GM12878 (cell line): ENCODE measurements around the gene ZNF75A. TPM values are rescaled to one million over a fixed set of nuclear protein-coding genes. Genes with fewer than 3 reads are reported as not detected.

Experiments
- ATAC-seq: fragments of 200-7000 bp; cut with Tn5 transposase; 3 replicates; pipeline ENCODE4 v1.9.1; 2020; ENCODE audit warnings: mild to moderate bottlenecking, moderate library complexity
- BruUV-seq: library from RNA; stranded (reverse); fragments of 400-500 nt; replicated peaks from 2 replicates; lab custom pipeline; 2021; lab: Mats Ljungman, UMichigan
- CTCF ChIA-PET: fragments of 300-600 bp; sonication (Branson Sonifier 250); formaldehyde crosslinking; extraction: SDS; loops from one replicate; lab custom pipeline; 2021; ENCODE audit warnings: inconsistent platforms; lab: Yijun Ruan, JAX
- POLR2A ChIA-PET: fragments of 350-600 bp; formaldehyde crosslinking; extraction: SDS; loops from one replicate; lab custom pipeline; 2021; ENCODE audit warnings: inconsistent platforms; lab: Charles Lee
- RAD21 ChIA-PET: fragments of 300-600 bp; sonication (Branson Sonifier 250); formaldehyde crosslinking; loops from one replicate; lab custom pipeline; 2023; ENCODE audit warnings: antibody characterized with exemption; ENCODE audit not compliant: unreplicated experiment; lab: Charles Lee
- SMC1A ChIA-PET: fragments of 300-600 bp; sonication (Branson Sonifier 250); formaldehyde crosslinking; loops from one replicate; lab custom pipeline; 2023; ENCODE audit not compliant: unreplicated experiment, uncharacterized antibody; lab: Charles Lee
- DNase-seq: peaks from one replicate; pipeline ENCODE4 v3.0.0-alpha.2; 2011; ENCODE audit warnings: low read depth, low spot score
- FAIRE-seq: peaks from 3 replicates; lab custom pipeline; 2011; peaks lifted over from hg19 to GRCh38; lab: Jason Lieb, UNC
- H2AFZ ChIP-seq: 2 replicates; pipeline ENCODE4 v1.6.0; 2011; ENCODE audit warnings: low read depth, low read length, control low read depth; ENCODE audit not compliant: control insufficient read depth
- H3K27ac ChIP-seq: 2 replicates; pipeline ENCODE4 v1.5.1; 2011; ENCODE audit warnings: control low read depth; ENCODE audit not compliant: control insufficient read depth, insufficient read depth
- H3K27me3 ChIP-seq, 2 experiments: replicated peaks in 1 of 2; 2 replicates each; pipeline versions ENCODE4 v1.6.0 to v1.6.1; 2011; ENCODE audit warnings: low read length in 1 of 2; ENCODE audit not compliant: control insufficient read depth in 2 of 2, insufficient read depth in 2 of 2
- H3K36me3 ChIP-seq, 2 experiments: 2 replicates each; pipeline ENCODE4 v1.5.1; 2011; ENCODE audit warnings: low read length in 1 of 2; ENCODE audit not compliant: control insufficient read depth in 2 of 2, insufficient read depth in 2 of 2
- H3K4me1 ChIP-seq: 2 replicates; pipeline ENCODE4 v1.6.1; 2011; ENCODE audit warnings: mild to moderate bottlenecking, low read length, moderate library complexity, mixed read lengths; ENCODE audit not compliant: control insufficient read depth, insufficient read depth
- H3K4me2 ChIP-seq: 2 replicates; pipeline ENCODE4 v1.6.0; 2011; ENCODE audit warnings: control low read depth; ENCODE audit not compliant: control insufficient read depth, insufficient read depth
- H3K4me3 ChIP-seq: fragments of 200-600 bp; sonication (generic); 2 replicates; pipeline ENCODE4 v1.5.1; 2016
- H3K79me2 ChIP-seq: 2 replicates; pipeline ENCODE4 v1.6.0; 2011; ENCODE audit warnings: low read length; ENCODE audit not compliant: control insufficient read depth, insufficient read depth
- H3K9ac ChIP-seq: 2 replicates; pipeline ENCODE4 v1.8.0; 2011; ENCODE audit warnings: low read length, control low read depth, mixed read lengths; ENCODE audit not compliant: control insufficient read depth, insufficient read depth
- H3K9me3 ChIP-seq: replicated peaks from 3 replicates; pipeline ENCODE4 v1.5.1; 2011; ENCODE audit warnings: mild to moderate bottlenecking, low read length; ENCODE audit not compliant: control insufficient read depth, insufficient read depth
- H4K20me1 ChIP-seq: 2 replicates; pipeline ENCODE4 v1.6.0; 2011; ENCODE audit not compliant: control insufficient read depth, insufficient read depth
- ATF7 ChIP-seq: fragments of 450-650 bp; IDR thresholded peaks from 2 replicates; pipeline ENCODE4 v1.6.1; 2016; ENCODE audit warnings: low read depth, mild to moderate bottlenecking
- CHD2 ChIP-seq: IDR thresholded peaks from 2 replicates; pipeline ENCODE4 v1.6.1; 2011; ENCODE audit warnings: low read depth, low read length, improper control_type of control experiment, borderline replicate concordance
- CREB1 ChIP-seq: IDR thresholded peaks from 2 replicates; pipeline ENCODE4 v1.6.1; 2012; ENCODE audit warnings: low read depth, mild to moderate bottlenecking, inconsistent platforms
- KAT2A ChIP-seq: conservative IDR thresholded peaks from 2 replicates; pipeline ENCODE4 v1.6.1; 2011; ENCODE audit warnings: low read depth, low read length; ENCODE audit not compliant: control insufficient read depth
- MEF2B ChIP-seq: fragments of 450-650 bp; IDR thresholded peaks from 2 replicates; pipeline ENCODE4 v1.6.1; 2018; ENCODE audit warnings: mild to moderate bottlenecking, moderate library complexity; ENCODE audit not compliant: partially characterized antibody, poor library complexity, severe bottlenecking
- MXI1 ChIP-seq: fragments of 150-350 bp; IDR thresholded peaks from 2 replicates; pipeline ENCODE4 v1.6.1; 2011; ENCODE audit warnings: low read depth, mild to moderate bottlenecking, inconsistent platforms, low read length, improper control_type of control experiment
- RAD21 ChIP-seq: IDR thresholded peaks from 2 replicates; pipeline ENCODE4 v1.6.1; 2011; ENCODE audit warnings: mild to moderate bottlenecking, low read depth, low read length, moderate library complexity; ENCODE audit not compliant: insufficient read depth
- SMARCA5 ChIP-seq: fragments of 450-650 bp; IDR thresholded peaks from 2 replicates; pipeline ENCODE4 v1.6.1; 2017; ENCODE audit warnings: mild to moderate bottlenecking
- SMC3 ChIP-seq: IDR thresholded peaks from 2 replicates; pipeline ENCODE4 v1.6.1; 2011; ENCODE audit warnings: low read length, improper control_type of control experiment, borderline replicate concordance
- SREBF2 ChIP-seq: IDR thresholded peaks from 2 replicates; pipeline ENCODE4 v1.6.1; 2012; ENCODE audit warnings: mild to moderate bottlenecking, low read length
- SUZ12 ChIP-seq: fragments of 200-600 bp; sonication (generic); IDR thresholded peaks from one replicate; pipeline ENCODE4 v1.6.1; 2018; ENCODE audit warnings: antibody characterized with exemption, mild to moderate bottlenecking; ENCODE audit not compliant: unreplicated experiment
- ZNF207 ChIP-seq: fragments of 450-650 bp; IDR thresholded peaks from 2 replicates; pipeline ENCODE4 v1.6.1; 2014; ENCODE audit warnings: antibody characterized with exemption, mild to moderate bottlenecking, borderline replicate concordance
- ZNF217 ChIP-seq: fragments of 450-650 bp; IDR thresholded peaks from 2 replicates; pipeline ENCODE4 v1.6.1; 2017; ENCODE audit warnings: antibody characterized with exemption, mild to moderate bottlenecking
- WGBS: methylation state at CpG from one replicate; pipeline ENCODE4 v1.1.6; 2016; ENCODE audit warnings: low lambda C conversion rate; ENCODE audit not compliant: insufficient replicate concordance, insufficient coverage; ENCODE audit errors: missing lambda C conversion rate; 5-methylcytosine and 5-hydroxymethylcytosine counted together
- in situ Hi-C: fragments of 300-500 bp; cut with MboI; formaldehyde crosslinking; loops from 9 replicates; pipeline ENCODE4 v1.14.3; 2018; ENCODE audit warnings: mixed read lengths
- intact Hi-C: fragments of 100-400 bp; cut with micrococcal nuclease; formaldehyde crosslinking; loops from one replicate; pipeline ENCODE4 v1.14.2; 2022; ENCODE audit not compliant: unreplicated experiment
- polyA plus RNA-seq, 11 experiments: library from polyadenylated mRNA; depleted of rRNA in 4 of 11; unstranded in 6 of 11; stranded (reverse) in 5 of 11; fragments of >200 nt; fragmentation: Nextera tagmentation in 4 of 11; fragmentation: Illumina TruSeq in 1 of 11; extraction: Ambion mirVana in 4 of 11; extraction: Trizol in 1 of 11; gene quantifications; 1 replicate in 1 of 11; 2 replicates in 10 of 11; pipeline versions ENCODE4 v1.2.1 to v1.2.3, GENCODE V29; 2011 to 2016; ENCODE audit warnings: inconsistent platforms in 2 of 11, missing spikeins in 2 of 11, low read depth in 1 of 11
- total RNA-seq, 4 experiments: library from RNA; depleted of rRNA in 3 of 4; stranded (reverse); fragments of >200 nt in 3 of 4; fragmentation: Illumina TruSeq in 1 of 4; extraction: Trizol in 1 of 4; gene quantifications; 2 replicates each; pipeline versions ENCODE4 v1.2.1 to v1.2.3, GENCODE V29; 2013 to 2021
- TF ChIP-seq, protein P1 (sequence below), 3 experiments: IDR thresholded peaks in 2 of 3; conservative IDR thresholded peaks in 1 of 3; 2 replicates each; pipeline ENCODE4 v1.5.1; 2011; ENCODE audit warnings: low read depth in 3 of 3, low read length in 3 of 3, mild to moderate bottlenecking in 3 of 3, control low read depth in 2 of 3, moderate library complexity in 2 of 3, inconsistent platforms in 1 of 3, mixed read lengths in 1 of 3; ENCODE audit not compliant: control insufficient read depth in 2 of 3, insufficient read depth in 1 of 3; ENCODE audit errors: extremely low read depth in 1 of 3
- TF ChIP-seq, protein P2 (sequence below): fragments of 450-650 bp; IDR thresholded peaks from 2 replicates; pipeline ENCODE4 v1.6.1; 2017; ENCODE audit warnings: mild to moderate bottlenecking, moderate library complexity
- TF ChIP-seq, protein P3 (sequence below): fragments of 450-650 bp; IDR thresholded peaks from 2 replicates; pipeline ENCODE4 v1.6.1; 2016; ENCODE audit warnings: mild to moderate bottlenecking

The ZNF75A gene
- total and polyA plus RNA-seq, 10 of the 15 experiments (the other 5 are each of a cell fraction or from before 2014, with no cell fraction given), result 7.4 to 21.2 (median 16.1) TPM

DNA sequence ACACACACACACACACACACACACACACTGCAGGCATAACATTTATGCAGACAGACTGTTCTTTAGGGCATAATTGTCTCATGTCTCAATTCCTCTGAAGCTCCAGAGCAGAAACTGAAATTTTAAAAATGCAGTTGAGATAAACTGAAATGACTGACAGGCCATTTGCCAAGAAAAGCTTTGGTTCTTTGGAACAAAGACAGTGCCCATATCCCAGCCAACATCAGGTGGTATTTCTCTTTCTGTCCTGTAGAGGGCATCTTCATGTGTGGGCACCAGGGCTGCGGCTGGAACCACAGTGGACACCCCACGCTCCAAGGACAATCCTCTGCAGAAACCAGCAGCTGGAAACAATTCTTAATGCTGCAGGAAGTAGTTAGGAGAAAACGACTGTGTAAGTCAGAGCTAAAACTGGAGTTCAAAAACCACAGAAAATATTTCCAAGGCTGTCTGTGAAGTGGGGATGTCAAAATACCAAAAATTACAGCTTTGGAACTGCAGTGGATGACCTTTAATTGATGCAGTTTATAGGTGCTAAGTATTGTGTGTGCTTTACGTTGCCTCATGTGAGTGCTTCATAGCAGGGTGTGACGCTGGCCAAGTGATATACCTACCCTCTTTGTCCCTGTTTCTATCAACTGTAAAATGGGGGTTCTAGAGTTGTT, 38.3 kb upstream of the ZNF75A start:
- Histone ChIP-seq H3K9ac (no peak overlapping the region), H3K4me1 (peaks cover 8% of the 10 kb centered on the region; the same call in 1 of the 2 replicates), H3K27ac (no peak overlapping the region), H3K4me3 (no peak overlapping the region), H3K36me3 (no peaks in the 10 kb centered on the region), H3K79me2 (no peaks in the 10 kb centered on the region), H4K20me1 (no peaks in the 10 kb centered on the region), H2AFZ (no peak overlapping the region), H3K4me2 (no peak overlapping the region), H3K9me3 (peaks cover 3% of the 10 kb centered on the region; the same call in 2 of the 3 replicates), H3K27me3 (no peaks in the 10 kb centered on the region)
- in situ Hi-C loops (no loop called here), intact Hi-C loops (loop anchor here (10.0 kb wide), 1 partner anchor 112 kb away; no protein-coding TSS in a partner anchor)
- RAD21 ChIA-PET, result interaction anchor here (0.5 to 1.2 kb wide), 5 partner anchors 67 to 242 kb away, joined by 3 to 4 read pairs (median 3); partner anchors contain the start of genes NAA60 and ZNF597
- no peak for DNase-seq
- BruUV-seq, result no TSS peak
- ATAC-seq, result no peak
- POLR2A ChIA-PET, result interaction anchor here (0.9 to 2.1 kb wide), 4 partner anchors 14 to 39 kb away, joined by 3 to 9 read pairs (median 4); partner anchors contain the start of genes TIGD7 and ZNF75A
- SMC1A ChIA-PET, result interaction anchor here (0.6 to 2.5 kb wide), 10 partner anchors 10 to 296 kb away, joined by 3 to 9 read pairs (median 4); partner anchors contain the start of genes NAA60, ZNF174, ZNF597 and ZSCAN32
- TF ChIP-seq, protein P1, sequence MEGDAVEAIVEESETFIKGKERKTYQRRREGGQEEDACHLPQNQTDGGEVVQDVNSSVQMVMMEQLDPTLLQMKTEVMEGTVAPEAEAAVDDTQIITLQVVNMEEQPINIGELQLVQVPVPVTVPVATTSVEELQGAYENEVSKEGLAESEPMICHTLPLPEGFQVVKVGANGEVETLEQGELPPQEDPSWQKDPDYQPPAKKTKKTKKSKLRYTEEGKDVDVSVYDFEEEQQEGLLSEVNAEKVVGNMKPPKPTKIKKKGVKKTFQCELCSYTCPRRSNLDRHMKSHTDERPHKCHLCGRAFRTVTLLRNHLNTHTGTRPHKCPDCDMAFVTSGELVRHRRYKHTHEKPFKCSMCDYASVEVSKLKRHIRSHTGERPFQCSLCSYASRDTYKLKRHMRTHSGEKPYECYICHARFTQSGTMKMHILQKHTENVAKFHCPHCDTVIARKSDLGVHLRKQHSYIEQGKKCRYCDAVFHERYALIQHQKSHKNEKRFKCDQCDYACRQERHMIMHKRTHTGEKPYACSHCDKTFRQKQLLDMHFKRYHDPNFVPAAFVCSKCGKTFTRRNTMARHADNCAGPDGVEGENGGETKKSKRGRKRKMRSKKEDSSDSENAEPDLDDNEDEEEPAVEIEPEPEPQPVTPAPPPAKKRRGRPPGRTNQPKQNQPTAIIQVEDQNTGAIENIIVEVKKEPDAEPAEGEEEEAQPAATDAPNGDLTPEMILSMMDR (IDR thresholded peaks at IDR 0.05 in 2 of 3, conservative IDR thresholded peaks at IDR 0.05 in 1 of 3; ENCODE audit: control insufficient read depth in 2 of 3, extremely low read depth in 1 of 3, insufficient read depth in 1 of 3, low read depth in 3 of 3, low read length in 3 of 3), result peak; percentile 24 to 45 (median 38); a peak in 4 of 6 replicates
- TF ChIP-seq RAD21 (peak; percentile 25; the same call in 1 of the 2 replicates), SMC3 (peak; percentile 35; the same call in 1 of the 2 replicates), KAT2A (no peak), ATF7 (no peak), SMARCA5 (no peak), CREB1 (no peak), SUZ12 (no peak), ZNF217 (no peak), ZNF207 (no peak), MEF2B (no peak), CHD2 (no peak), MXI1 (no peak), SREBF2 (no peak)
- TF ChIP-seq, protein P2, sequence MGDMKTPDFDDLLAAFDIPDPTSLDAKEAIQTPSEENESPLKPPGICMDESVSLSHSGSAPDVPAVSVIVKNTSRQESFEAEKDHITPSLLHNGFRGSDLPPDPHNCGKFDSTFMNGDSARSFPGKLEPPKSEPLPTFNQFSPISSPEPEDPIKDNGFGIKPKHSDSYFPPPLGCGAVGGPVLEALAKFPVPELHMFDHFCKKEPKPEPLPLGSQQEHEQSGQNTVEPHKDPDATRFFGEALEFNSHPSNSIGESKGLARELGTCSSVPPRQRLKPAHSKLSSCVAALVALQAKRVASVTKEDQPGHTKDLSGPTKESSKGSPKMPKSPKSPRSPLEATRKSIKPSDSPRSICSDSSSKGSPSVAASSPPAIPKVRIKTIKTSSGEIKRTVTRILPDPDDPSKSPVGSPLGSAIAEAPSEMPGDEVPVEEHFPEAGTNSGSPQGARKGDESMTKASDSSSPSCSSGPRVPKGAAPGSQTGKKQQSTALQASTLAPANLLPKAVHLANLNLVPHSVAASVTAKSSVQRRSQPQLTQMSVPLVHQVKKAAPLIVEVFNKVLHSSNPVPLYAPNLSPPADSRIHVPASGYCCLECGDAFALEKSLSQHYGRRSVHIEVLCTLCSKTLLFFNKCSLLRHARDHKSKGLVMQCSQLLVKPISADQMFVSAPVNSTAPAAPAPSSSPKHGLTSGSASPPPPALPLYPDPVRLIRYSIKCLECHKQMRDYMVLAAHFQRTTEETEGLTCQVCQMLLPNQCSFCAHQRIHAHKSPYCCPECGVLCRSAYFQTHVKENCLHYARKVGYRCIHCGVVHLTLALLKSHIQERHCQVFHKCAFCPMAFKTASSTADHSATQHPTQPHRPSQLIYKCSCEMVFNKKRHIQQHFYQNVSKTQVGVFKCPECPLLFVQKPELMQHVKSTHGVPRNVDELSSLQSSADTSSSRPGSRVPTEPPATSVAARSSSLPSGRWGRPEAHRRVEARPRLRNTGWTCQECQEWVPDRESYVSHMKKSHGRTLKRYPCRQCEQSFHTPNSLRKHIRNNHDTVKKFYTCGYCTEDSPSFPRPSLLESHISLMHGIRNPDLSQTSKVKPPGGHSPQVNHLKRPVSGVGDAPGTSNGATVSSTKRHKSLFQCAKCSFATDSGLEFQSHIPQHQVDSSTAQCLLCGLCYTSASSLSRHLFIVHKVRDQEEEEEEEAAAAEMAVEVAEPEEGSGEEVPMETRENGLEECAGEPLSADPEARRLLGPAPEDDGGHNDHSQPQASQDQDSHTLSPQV, result no peak
- TF ChIP-seq, protein P3, sequence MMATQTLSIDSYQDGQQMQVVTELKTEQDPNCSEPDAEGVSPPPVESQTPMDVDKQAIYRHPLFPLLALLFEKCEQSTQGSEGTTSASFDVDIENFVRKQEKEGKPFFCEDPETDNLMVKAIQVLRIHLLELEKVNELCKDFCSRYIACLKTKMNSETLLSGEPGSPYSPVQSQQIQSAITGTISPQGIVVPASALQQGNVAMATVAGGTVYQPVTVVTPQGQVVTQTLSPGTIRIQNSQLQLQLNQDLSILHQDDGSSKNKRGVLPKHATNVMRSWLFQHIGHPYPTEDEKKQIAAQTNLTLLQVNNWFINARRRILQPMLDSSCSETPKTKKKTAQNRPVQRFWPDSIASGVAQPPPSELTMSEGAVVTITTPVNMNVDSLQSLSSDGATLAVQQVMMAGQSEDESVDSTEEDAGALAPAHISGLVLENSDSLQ, result peak; percentile 56; the same call in 1 of the 2 replicates
- 47% methylated on average over 5 of the region's 5 CpGs for WGBS
- CTCF ChIA-PET, result interaction anchor here (0.6 to 3.0 kb wide), 18 partner anchors 10 to 370 kb away, joined by 3 to 20 read pairs (median 4); partner anchors contain the start of genes MEFV, NAA60, TIGD7 and ZNF174
- FAIRE-seq, result no peak
